ENCODE results near the gene MAPK8IP1. TPM values are rescaled to one million over a fixed set of nuclear protein-coding genes. Genes with fewer than 3 reads are reported as not detected.

Gene MAPK8IP1
- total RNA-seq, 1 donor from 2014 or later: 38.7 TPM

GRCh38 chr11:45872651-45873356 lies 12.6 kb upstream of the MAPK8IP1 start:
- no peaks in the 10 kb centered on the region for H3K9me3 Mint-ChIP-seq
- H3K27me3 Mint-ChIP-seq (ENCODE audit: low read depth): no peaks in the 10 kb centered on the region
- peak; percentile 65 for DNase-seq (ENCODE audit: low read depth, low spot score)
- H3K27ac Mint-ChIP-seq (ENCODE audit: unreplicated experiment): no peak overlapping the region
- TF ChIP-seq CTCF (conservative IDR thresholded peaks at IDR 0.05): peak; percentile 80
- no peak overlapping the region for H3K4me3 Mint-ChIP-seq
- peaks cover 11% of the 10 kb centered on the region for H3K4me1 Mint-ChIP-seq
- peaks cover 6% of the 10 kb centered on the region for H3K36me3 Mint-ChIP-seq (ENCODE audit: low read depth)

DNA sequence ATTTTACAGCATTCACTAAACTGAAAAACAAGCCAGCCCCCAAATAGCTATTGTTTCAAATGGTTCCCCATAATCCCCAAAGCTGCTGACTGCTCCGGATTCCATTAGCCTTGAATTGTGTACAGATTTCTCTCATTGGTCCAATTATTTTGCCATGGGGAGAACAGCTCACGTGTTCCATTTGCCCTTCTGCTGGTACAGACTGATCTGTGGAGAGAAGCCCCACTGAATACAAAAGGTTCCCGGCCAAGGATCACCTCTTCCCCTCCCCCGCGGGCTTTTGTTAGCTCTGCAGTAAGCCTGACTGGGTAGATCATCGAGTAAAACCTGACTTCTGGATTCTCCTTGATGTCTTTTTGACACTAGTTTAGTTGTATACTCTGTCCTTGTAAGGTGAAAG lies 9.1 kb upstream of the MAPK8IP1 start:
- no peaks in the 10 kb centered on the region for H3K9me3 Mint-ChIP-seq
- H3K27me3 Mint-ChIP-seq (ENCODE audit: low read depth): no peaks in the 10 kb centered on the region
- no peak overlapping the region for H3K27ac Mint-ChIP-seq (ENCODE audit: unreplicated experiment)
- peaks cover 3% of the 10 kb centered on the region for H3K36me3 Mint-ChIP-seq (ENCODE audit: low read depth)
- H3K4me1 Mint-ChIP-seq: peaks cover 11% of the 10 kb centered on the region
- no peak for DNase-seq (ENCODE audit: low read depth, low spot score)
- H3K4me3 Mint-ChIP-seq: no peak overlapping the region
- no peak for TF ChIP-seq CTCF (conservative IDR thresholded peaks at IDR 0.05)

DNA sequence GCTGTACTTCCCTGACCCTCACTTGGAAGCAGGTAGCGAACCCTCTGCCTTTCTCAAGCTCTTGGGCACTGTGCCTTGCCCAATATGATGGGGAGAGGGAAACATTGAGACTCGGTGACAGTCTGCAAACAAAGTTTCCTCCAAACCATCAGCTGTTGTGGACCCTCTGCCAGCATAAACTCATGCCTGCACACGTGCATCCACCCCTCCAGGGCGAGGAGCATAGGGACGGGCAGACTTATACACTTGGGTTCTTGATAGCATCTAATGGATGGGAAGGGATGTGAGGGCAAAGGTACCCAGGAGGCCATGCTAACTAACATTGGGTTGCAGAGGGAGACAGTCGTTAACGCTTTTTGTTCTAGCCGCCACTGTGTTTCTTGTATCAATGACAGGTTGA lies 8.2 kb upstream of the MAPK8IP1 start:
- Mint-ChIP-seq H3K27ac (ENCODE audit: unreplicated experiment) (no peak overlapping the region), H3K4me1 (peaks cover 11% of the 10 kb centered on the region), H3K4me3 (no peak overlapping the region), H3K27me3 (ENCODE audit: low read depth) (no peaks in the 10 kb centered on the region), H3K9me3 (no peaks in the 10 kb centered on the region), H3K36me3 (ENCODE audit: low read depth) (peaks cover 3% of the 10 kb centered on the region)
- no peak for TF ChIP-seq CTCF (conservative IDR thresholded peaks at IDR 0.05)
- no peak for DNase-seq (ENCODE audit: low read depth, low spot score)

DNA sequence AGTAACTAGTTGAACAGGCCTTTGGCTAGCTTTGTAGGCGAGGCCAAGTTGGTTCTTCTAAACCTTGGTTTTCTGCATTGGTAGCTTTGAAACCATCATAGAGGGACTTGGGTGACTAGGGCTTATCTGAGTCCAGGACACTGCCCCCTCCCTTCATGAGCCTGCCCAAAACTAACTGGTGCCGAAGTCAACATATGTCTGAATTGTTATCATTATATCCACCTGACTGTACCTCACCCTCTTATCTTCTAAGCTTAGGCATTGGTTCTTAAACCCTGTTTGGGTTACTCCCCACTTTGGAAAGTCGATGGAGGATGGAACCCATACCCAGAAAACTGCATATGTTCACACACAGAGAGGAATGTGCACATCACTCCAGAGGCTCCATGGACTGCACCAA lies 7.6 kb upstream of the MAPK8IP1 start:
- H3K4me3 Mint-ChIP-seq: no peak overlapping the region
- H3K4me1 Mint-ChIP-seq: peaks cover 8% of the 10 kb centered on the region
- no peaks in the 10 kb centered on the region for H3K27me3 Mint-ChIP-seq (ENCODE audit: low read depth)
- H3K9me3 Mint-ChIP-seq: no peaks in the 10 kb centered on the region
- H3K27ac Mint-ChIP-seq (ENCODE audit: unreplicated experiment): no peak overlapping the region
- H3K36me3 Mint-ChIP-seq (ENCODE audit: low read depth): peaks cover 3% of the 10 kb centered on the region
- no peak for DNase-seq (ENCODE audit: low read depth, low spot score)
- TF ChIP-seq CTCF (conservative IDR thresholded peaks at IDR 0.05): no peak

GRCh38 chr11:45879803-45880686 lies 5.4 kb upstream of the MAPK8IP1 start:
- Mint-ChIP-seq H3K9me3 (no peaks in the 10 kb centered on the region), H3K27me3 (ENCODE audit: low read depth) (peaks cover 6% of the 10 kb centered on the region), H3K4me1 (peaks cover 13% of the 10 kb centered on the region), H3K4me3 (no peak overlapping the region), H3K36me3 (ENCODE audit: low read depth) (peaks cover 3% of the 10 kb centered on the region), H3K27ac (ENCODE audit: unreplicated experiment) (peak overlapping the region; percentile 15)
- TF ChIP-seq CTCF (conservative IDR thresholded peaks at IDR 0.05): no peak
- DNase-seq (ENCODE audit: low read depth, low spot score): no peak
